Erythroblast (primary cell): ENCODE results near the gene MDGA2.

Experiments
- GATA1 ChIP-seq: IDR thresholded peaks from 2 replicates; pipeline ENCODE4 v1.6.1; 2011; ENCODE audit warnings: low read depth, mild to moderate bottlenecking, control low read depth, low read length, moderate library complexity
- POLR2A ChIP-seq: IDR thresholded peaks from 2 replicates; pipeline ENCODE4 v1.6.1; 2011; ENCODE audit warnings: mild to moderate bottlenecking, low read length

- no peak for TF ChIP-seq POLR2A
- TF ChIP-seq GATA1, result no peak
Observed at GRCh38 chr14:47524524-47524923, 150.9 kb downstream of the MDGA2 start.
